H7 (cell line): ENCODE results near the gene ZNF208. TPM values are rescaled to one million over a fixed set of nuclear protein-coding genes. Genes with fewer than 3 reads are reported as not detected.
"Not testable (repeated sequence)": the region's sequence is repeated elsewhere in the genome, so short reads cannot be mapped to it uniquely, and the experiment has no call there.

Experiments
- DNase-seq: peaks from one replicate; pipeline ENCODE4 v3.0.0; 2012
- H3K27me3 ChIP-seq: 2 replicates; pipeline ENCODE4 v1.6.0; 2011; ENCODE audit warnings: mild to moderate bottlenecking, low read length; ENCODE audit not compliant: control insufficient read depth, insufficient read depth
- H3K36me3 ChIP-seq: replicated peaks from 2 replicates; pipeline ENCODE4 v1.5.1; 2011; ENCODE audit warnings: low read length; ENCODE audit not compliant: control insufficient read depth, insufficient read depth
- H3K4me3 ChIP-seq: 2 replicates; pipeline ENCODE4 v1.5.1; 2011; ENCODE audit warnings: low read depth, mild to moderate bottlenecking, control low read depth, low read length, moderate library complexity; ENCODE audit not compliant: insufficient read depth
- total RNA-seq: library from RNA; depleted of rRNA; stranded (reverse); fragments of >200 nt; shearing (Covaris generic); gene quantifications from 2 replicates; pipeline ENCODE4 v1.2.3, GENCODE V29; 2014; rRNA removed

Gene ZNF208
- total RNA-seq, 1 experiment from 2014 or later, result not detected

GRCh38 chr19:21908066-21908465 is 102.7 kb downstream of the ZNF208 start:
- Histone ChIP-seq H3K36me3 (no peaks in the 10 kb centered on the region), H3K27me3 (no peaks in the 10 kb centered on the region), H3K4me3 (no peak overlapping the region)
- DNase-seq, result no peak

GRCh38 chr19:21907516-21907915 is 103.2 kb downstream of the ZNF208 start:
- H3K4me3 ChIP-seq, result no peak overlapping the region
- H3K27me3 ChIP-seq, result no peaks in the 10 kb centered on the region

GRCh38 chr19:21902571-21902970 is 108.2 kb downstream of the ZNF208 start:
- H3K36me3 ChIP-seq, result no peaks in the 10 kb centered on the region
- no peak for DNase-seq
- H3K4me3 ChIP-seq, result no peak overlapping the region
- H3K27me3 ChIP-seq, result no peaks in the 10 kb centered on the region

More at GRCh38 chr19:21907516-21907915, 103.2 kb downstream of the ZNF208 start:
- no peaks in the 10 kb centered on the region for H3K36me3 ChIP-seq
- DNase-seq, result no peak

- Histone ChIP-seq H3K4me3 (no peak overlapping the region), H3K36me3 (no peaks in the 10 kb centered on the region), H3K27me3 (no peaks in the 10 kb centered on the region)
- no peak for DNase-seq
Measured at GRCh38 chr19:21901861-21902260, 108.9 kb downstream of the ZNF208 start.

GRCh38 chr19:21900401-21900800 is 110.3 kb downstream of the ZNF208 start:
- Histone ChIP-seq H3K27me3 (no peaks in the 10 kb centered on the region), H3K36me3 (no peaks in the 10 kb centered on the region)
- no peak for DNase-seq

GRCh38 chr19:21891086-21891485 is 119.7 kb downstream of the ZNF208 start:
- Histone ChIP-seq H3K4me3 (no peak overlapping the region), H3K27me3 (no peaks in the 10 kb centered on the region), H3K36me3 (no peaks in the 10 kb centered on the region)
- no peak for DNase-seq

More at GRCh38 chr19:21900401-21900800, 110.3 kb downstream of the ZNF208 start:
- H3K4me3 ChIP-seq, result no peak overlapping the region

GRCh38 chr19:21890017-21890416 is 120.7 kb downstream of the ZNF208 start:
- not testable (repeated sequence) for H3K36me3 ChIP-seq, H3K27me3 ChIP-seq, H3K4me3 ChIP-seq, DNase-seq

GRCh38 chr19:21885516-21885915 is 125.2 kb downstream of the ZNF208 start:
- not testable (repeated sequence) for H3K36me3 ChIP-seq, H3K4me3 ChIP-seq, DNase-seq, H3K27me3 ChIP-seq

GRCh38 chr19:21884786-21885185 is 126.0 kb downstream of the ZNF208 start:
- DNase-seq, H3K4me3 ChIP-seq, H3K36me3 ChIP-seq, H3K27me3 ChIP-seq: not testable (repeated sequence)

GRCh38 chr19:21883516-21883915 is 127.2 kb downstream of the ZNF208 start:
- Histone ChIP-seq H3K27me3 (no peaks in the 10 kb centered on the region), H3K36me3 (no peaks in the 10 kb centered on the region), H3K4me3 (no peak overlapping the region)

More at GRCh38 chr19:21883516-21883915, 127.2 kb downstream of the ZNF208 start:
- no peak for DNase-seq

Other genes with a start within 250 kb of the ZNF208 start
- 3.7 and 6.5 TPM in 2 replicates for gene ZNF100, start 243.4 kb downstream of the ZNF208 start, total RNA-seq
- gene ZNF43, start 174.8 kb downstream of the ZNF208 start, total RNA-seq, result 20.1 and 37.3 TPM in 2 replicates
- not detected in 2 replicates for gene ZNF257, start 41.5 kb upstream of the ZNF208 start, total RNA-seq
- not detected in 2 replicates for gene ZNF676, start 186.0 kb upstream of the ZNF208 start, total RNA-seq